Stimulated activated CD4-positive, alpha-beta T cell treated with anti-CD3 and anti-CD28 coated beads, Interleukin-12 subunit alpha, Interleukin-12 subunit beta, amount 100 ng/mL, for 48 hours (primary cell): ENCODE results near the gene MLF1.
"Not testable (repeated sequence)": the region's sequence is repeated elsewhere in the genome, so short reads cannot be mapped to it uniquely, and the experiment has no call there.

Source experiments
- DNase-seq, 3 donors: peaks; one replicate each; pipeline ENCODE4 v3.0.0-alpha.2; 2020; ENCODE audit warnings: low read depth in 2 of 3, low spot score in 1 of 3

Gene MLF1

GRCh38 chr3:158570999-158571702 lies at the start of gene MLF1:
TSS of gene MLF1 (plus strand) at chr3:158571194. CDS start at chr3:158571301, 107 bp downstream.
- DNase-seq = peak; percentile 75 to 82 (median 78)

GRCh38 chr3:158522221-158523136 lies 48.5 kb upstream of the MLF1 start:
- no peak for DNase-seq

GRCh38 chr3:158528076-158528674 lies 42.8 kb upstream of the MLF1 start:
- DNase-seq = no peak

GRCh38 chr3:158531334-158531733 lies 39.7 kb upstream of the MLF1 start:
- no peak for DNase-seq

- DNase-seq = no peak
These were observed 38.8 kb upstream of the MLF1 start for GRCh38 chr3:158532099-158532734.

GRCh38 chr3:158535918-158536317 lies 35.1 kb upstream of the MLF1 start:
- DNase-seq = no peak

GRCh38 chr3:158539414-158540014 lies 31.5 kb upstream of the MLF1 start:
- DNase-seq = peak in 2 of 3 donors; percentile 20 to 57

- DNase-seq = no peak
These were observed 30.9 kb upstream of the MLF1 start for GRCh38 chr3:158540066-158540465.

GRCh38 chr3:158548691-158549090 lies 22.3 kb upstream of the MLF1 start:
- DNase-seq = no peak

- DNase-seq = not testable (repeated sequence)
These were observed 21.1 kb upstream of the MLF1 start for GRCh38 chr3:158549938-158550337.

GRCh38 chr3:158552124-158552523 lies 18.9 kb upstream of the MLF1 start:
- no peak for DNase-seq

- no peak for DNase-seq
These were observed 11.5 kb upstream of the MLF1 start for GRCh38 chr3:158559504-158559903.

GRCh38 chr3:158560979-158561378 lies 10.0 kb upstream of the MLF1 start:
- DNase-seq = no peak

- no peak for DNase-seq
These were observed 8.3 kb upstream of the MLF1 start for GRCh38 chr3:158562674-158563073.

- DNase-seq = no peak
These were observed 7.9 kb upstream of the MLF1 start for GRCh38 chr3:158563076-158563475.

- no peak for DNase-seq
These were observed 5.9 kb upstream of the MLF1 start for GRCh38 chr3:158565076-158565475.

- no peak for DNase-seq
These were observed 2.2 kb upstream of the MLF1 start for GRCh38 chr3:158568784-158569183.

GRCh38 chr3:158569794-158570193 lies 1.2 kb upstream of the MLF1 start:
- DNase-seq = no peak

GRCh38 chr3:158571969-158572765 lies 1.2 kb downstream of the MLF1 start:
- no peak for DNase-seq

GRCh38 chr3:158572766-158573060 lies 1.7 kb downstream of the MLF1 start:
- no peak for DNase-seq
